GM23338 (cell line): Measurements from ENCODE around the gene IGF2R. TPM values are rescaled to one million over a fixed set of nuclear protein-coding genes. Genes with fewer than 3 reads are reported as not detected.

ENCODE experiments used
- polyA plus RNA-seq: library from polyadenylated mRNA; unstranded; fragments of >200 nt; fragmentation: Nextera tagmentation; extraction: Ambion mirVana; gene quantifications from 2 replicates; pipeline ENCODE4 v1.2.1, GENCODE V29; 2016
- total RNA-seq: library from RNA; depleted of rRNA; stranded (reverse); fragments of >200 nt; shearing (Covaris generic); gene quantifications from 2 replicates; pipeline ENCODE4 v1.2.3, GENCODE V29; 2014; rRNA removed

Gene IGF2R
- total and polyA plus RNA-seq, 2 experiments from 2014 or later, result 12.5 to 76.4 TPM

Other genes starting within 250 kb of the IGF2R start
- gene WTAP, start 241.6 kb upstream of the IGF2R start, total RNA-seq, result 108 and 110 TPM in 2 replicates
- 107 and 121 TPM in 2 replicates for gene WTAP, start 241.6 kb upstream of the IGF2R start, polyA plus RNA-seq
- 104 and 108 TPM in 2 replicates for gene ACAT2, start 207.0 kb upstream of the IGF2R start, total RNA-seq
- gene ACAT2, start 207.0 kb upstream of the IGF2R start, polyA plus RNA-seq, result 136 and 151 TPM in 2 replicates
- gene TCP1, start 179.5 kb upstream of the IGF2R start, total RNA-seq, result 339 and 346 TPM in 2 replicates
- 200 and 222 TPM in 2 replicates for gene TCP1, start 179.5 kb upstream of the IGF2R start, polyA plus RNA-seq
- gene MRPL18, start 178.6 kb upstream of the IGF2R start, total RNA-seq, result 91.3 and 91.4 TPM in 2 replicates
- gene MRPL18, start 178.6 kb upstream of the IGF2R start, polyA plus RNA-seq, result 228 and 230 TPM in 2 replicates
- gene PNLDC1, start 168.8 kb upstream of the IGF2R start, total RNA-seq, result 0.12 TPM in 1 of 2 replicates, not detected in the other
- not detected in 2 replicates for gene PNLDC1, start 168.8 kb upstream of the IGF2R start, polyA plus RNA-seq
- 0.03 and 0.08 TPM in 2 replicates for gene MAS1, start 78.1 kb upstream of the IGF2R start, total RNA-seq
- gene MAS1, start 78.1 kb upstream of the IGF2R start, polyA plus RNA-seq, result not detected in 2 replicates
- gene SLC22A1, start 152.7 kb downstream of the IGF2R start, total RNA-seq, result 0.10 TPM in 1 of 2 replicates, not detected in the other
- gene SLC22A1, start 152.7 kb downstream of the IGF2R start, polyA plus RNA-seq, result 0.59 and 0.65 TPM in 2 replicates